AML-193 (cell line): Measurements from ENCODE around the gene PRUNE2.
"Not testable (repeated sequence)": the region's sequence is repeated elsewhere in the genome, so short reads cannot be mapped to it uniquely, and the experiment has no call there.

Experiments
- DNase-seq, 2 experiments: peaks; one replicate each; lab custom pipeline; 2025; lab: John Stamatoyannopoulos, UW

The PRUNE2 gene

DNA sequence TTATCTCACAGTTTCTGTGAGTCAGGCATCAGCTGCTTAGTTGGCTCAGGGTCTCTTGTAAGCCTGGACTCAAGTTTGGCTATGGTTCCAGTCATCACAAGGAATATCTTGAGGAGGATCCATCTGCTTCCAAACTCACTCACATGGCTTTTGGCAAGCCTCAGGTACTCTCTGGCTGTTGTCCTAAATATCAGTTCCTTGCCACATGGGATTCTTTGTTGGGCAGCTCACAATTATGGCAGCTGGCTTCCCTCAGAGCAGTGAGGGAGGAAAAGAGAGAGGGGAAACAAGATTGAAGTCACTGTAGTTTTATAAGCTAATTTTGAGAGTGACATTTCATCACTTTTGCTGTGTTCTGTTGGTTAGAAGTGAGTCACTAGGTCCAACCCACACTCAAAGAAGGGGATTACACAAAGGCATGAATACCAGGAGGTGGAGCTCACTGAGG, 302.4 kb downstream of the PRUNE2 start:
- DNase-seq: peak in 1 of 2 experiments; percentile 31

DNA sequence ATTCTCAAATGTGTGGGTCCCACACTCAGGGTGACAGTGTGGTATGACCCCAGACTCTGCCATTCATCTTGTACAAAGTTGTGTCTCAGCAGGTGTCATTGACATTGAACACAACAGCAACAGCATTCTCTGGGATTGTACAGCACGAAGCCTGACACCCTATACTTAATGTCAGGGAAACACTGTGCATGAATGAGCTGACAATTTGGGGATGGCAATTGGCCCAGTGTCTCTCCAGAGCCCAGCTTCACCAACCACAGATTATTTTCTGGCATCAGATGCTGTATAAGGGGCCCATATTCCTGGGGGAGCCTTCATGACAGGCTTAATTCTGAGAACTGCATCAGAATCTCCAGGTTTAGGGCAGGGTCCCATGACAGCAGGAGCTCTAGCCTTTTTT, 303.7 kb downstream of the PRUNE2 start:
- DNase-seq: no peak

DNA sequence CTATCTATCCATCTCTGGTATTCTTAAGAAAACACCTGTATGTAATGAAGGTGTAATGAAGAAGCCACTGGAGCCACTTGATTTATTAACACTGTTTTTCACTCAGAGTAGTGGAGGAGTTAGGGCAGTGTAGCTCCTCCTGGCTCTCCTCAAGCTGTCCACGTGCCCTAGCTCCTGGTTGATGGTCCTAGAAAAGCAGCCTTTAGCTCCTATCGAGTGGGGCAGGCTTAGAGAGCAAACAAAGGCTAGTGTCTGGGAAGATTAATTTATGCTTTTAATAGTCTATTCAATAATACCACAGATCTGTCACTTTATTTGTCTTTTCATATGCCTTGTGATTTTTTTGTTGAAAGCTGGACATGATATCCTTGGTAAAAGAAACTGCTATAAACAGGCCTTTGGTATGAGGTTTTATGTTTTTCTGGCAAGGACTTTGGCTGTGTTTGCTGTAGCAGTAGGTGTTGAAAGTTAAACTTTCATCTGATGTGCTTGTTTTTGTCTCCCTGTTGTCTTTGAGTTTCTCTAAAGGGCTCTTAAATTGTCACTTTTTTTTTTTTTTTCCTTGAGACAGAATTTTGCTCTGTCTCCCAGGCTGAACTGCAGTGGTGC, 305.8 kb downstream of the PRUNE2 start:
- DNase-seq: no peak

DNA sequence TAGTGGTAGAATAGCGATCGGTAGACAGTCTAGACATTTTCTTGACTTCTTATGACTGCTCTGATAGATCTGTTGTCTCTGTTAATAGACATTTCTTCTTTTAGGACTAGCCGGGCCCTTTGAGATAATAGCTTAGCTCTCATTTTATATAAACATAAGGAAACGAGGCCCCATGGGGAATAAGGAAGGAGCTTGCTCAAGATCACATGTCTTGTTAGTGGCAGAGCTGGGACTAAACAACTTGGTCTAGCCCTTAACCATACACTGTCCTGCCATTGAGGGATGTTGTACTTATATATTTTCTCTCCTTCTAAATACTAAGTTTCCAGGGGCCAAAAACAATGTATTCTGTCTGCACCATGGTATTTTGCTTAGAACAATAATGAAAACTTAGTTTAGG, 306.9 kb downstream of the PRUNE2 start:
- no peak for DNase-seq

DNA sequence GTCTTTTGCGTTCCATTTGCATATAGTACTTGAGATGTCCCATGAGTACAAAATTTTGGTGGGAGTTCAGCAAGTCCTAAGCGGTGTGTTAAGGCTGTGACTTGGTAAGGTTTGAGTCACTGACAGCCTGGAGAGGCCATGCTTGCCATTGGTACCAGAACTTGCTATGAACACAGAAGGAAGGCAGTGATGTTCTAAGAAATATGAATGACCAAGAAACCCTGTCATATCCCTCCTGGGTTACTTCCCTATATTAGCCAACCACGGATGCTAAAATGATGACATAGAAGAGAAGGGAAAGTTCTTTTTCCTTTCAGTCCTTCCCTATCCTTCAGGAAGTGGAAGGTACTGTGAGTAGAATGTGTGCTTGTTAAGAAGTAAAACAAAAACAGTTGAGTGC, 310.3 kb downstream of the PRUNE2 start:
- peak; percentile 50 to 65 for DNase-seq

DNA sequence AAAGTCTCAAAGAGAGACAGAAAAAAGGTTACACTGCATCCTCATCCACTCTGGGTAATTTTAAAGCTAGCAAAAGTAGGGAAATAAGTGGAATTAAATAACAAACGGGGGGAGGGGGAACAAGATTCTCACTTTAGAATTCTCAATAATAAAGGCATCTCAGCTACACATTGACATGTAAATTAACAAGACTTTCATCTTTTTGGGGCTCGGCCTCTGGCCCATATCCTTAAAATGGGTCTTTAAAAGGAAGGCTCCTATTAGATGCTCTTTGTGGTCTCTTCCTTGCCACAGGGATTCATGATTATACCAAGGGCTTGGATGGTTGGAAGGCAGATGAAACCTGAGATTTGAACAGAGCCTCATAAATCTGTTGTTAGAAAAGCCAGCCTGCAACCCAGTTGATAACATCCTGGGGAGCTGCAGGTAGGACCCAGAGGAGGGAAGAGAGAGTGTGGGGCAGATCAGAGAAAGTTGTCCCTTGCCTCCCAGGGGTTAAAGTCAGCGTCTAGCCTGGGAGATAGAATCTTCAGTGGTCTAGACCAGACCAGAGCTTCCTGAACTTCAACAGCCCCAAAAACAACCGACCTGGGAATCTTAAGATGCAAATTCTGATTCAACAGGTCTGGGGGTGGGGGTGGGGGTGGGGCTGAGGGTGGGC, 311.0 kb downstream of the PRUNE2 start:
- DNase-seq: no peak

DNA sequence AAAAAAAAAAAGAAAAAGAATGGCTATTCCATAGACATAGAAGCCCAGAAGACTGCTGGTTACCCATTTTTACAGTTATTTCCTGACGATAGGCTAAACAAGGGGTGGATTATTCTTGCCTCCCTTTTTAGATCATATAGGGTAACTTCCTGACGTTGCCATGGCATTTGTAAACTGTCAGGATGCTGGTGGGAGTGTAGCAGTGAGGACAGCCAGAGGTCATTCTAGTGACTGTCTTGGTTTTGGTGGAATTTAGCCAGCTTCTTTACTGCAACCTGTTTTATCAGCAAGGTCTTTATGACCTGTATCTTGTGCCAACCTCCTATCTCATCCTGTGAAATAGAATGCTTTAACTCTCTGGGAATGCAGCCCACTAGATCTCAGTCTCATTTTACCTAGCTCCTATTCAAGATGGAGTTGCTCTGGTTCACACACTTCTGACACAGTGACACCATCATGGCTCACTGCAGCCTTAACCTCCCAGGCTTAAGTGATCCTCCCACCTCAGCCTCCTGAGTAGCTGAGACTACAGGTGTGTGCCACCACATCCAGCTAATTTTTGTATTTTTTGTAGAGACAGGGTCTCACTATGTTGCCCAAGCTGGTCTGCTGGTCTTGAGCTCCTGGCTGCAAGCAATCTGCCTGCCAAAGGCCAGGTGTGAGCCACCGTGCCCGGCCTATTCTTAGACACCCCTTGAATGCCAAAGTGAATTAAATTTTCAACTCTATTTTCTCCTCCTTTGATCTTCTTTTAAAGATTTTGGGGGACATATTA, 311.8 kb downstream of the PRUNE2 start:
- DNase-seq: not testable (repeated sequence)

DNA sequence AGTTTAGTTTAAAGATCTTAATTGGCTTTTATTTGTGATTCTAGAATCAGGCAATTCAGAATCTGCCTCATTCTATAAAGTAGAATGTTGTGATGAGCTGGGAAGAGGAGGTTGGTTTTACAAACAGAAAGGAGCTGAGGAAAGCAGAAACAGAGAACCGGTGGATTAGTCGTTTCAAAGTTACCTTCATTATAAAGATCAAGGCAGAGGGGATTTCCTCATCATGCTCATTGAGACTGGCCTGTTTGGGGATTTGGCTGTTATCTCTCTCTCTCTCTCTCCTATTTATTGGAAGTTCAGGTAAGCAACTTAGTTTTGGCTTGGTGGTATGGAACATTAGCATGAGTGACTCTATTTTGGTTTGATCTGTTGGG, 313.0 kb downstream of the PRUNE2 start:
- no peak for DNase-seq

DNA sequence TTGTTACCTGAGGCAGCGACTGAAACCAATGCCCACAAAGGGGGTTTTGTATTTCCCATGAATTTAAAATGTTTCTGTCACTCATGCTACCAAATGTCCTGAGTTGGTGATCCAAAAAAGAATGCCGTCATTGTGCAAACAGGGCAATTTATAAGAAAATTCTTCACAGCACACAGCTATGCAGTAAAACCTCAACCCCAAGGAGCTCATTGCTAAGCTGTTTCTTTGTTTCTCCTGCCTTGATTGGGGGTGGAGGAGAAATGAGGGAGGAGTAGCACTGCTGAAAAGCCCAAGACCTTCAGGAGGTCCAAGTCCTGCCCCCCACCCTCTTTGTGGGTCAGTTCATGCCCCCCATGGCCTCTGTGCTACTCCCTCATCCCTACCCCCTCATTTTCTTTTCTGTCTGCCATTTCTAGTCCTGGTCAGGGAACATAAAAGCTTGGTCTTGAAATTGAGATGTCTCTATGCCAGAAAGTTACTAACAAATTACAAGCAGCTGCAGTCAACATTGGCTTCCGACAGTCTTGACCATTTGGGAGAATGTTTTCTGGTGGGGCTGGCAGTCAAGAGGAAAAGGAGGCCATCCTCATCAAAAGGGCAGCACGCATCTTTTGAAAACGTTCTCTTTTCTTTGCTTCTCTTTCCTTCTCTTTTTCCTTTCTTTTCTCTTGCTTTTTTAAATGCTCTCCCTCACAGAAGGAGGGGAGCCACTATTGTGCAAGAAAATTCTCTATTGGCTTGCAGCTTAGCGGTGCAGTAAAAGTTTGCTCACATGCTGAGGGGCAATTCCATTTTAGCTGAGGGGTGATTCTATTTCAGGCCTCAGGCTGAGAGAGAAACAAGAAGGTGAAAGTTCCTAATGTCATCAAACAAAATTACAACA, 313.6 kb downstream of the PRUNE2 start:
- DNase-seq: no peak

DNA sequence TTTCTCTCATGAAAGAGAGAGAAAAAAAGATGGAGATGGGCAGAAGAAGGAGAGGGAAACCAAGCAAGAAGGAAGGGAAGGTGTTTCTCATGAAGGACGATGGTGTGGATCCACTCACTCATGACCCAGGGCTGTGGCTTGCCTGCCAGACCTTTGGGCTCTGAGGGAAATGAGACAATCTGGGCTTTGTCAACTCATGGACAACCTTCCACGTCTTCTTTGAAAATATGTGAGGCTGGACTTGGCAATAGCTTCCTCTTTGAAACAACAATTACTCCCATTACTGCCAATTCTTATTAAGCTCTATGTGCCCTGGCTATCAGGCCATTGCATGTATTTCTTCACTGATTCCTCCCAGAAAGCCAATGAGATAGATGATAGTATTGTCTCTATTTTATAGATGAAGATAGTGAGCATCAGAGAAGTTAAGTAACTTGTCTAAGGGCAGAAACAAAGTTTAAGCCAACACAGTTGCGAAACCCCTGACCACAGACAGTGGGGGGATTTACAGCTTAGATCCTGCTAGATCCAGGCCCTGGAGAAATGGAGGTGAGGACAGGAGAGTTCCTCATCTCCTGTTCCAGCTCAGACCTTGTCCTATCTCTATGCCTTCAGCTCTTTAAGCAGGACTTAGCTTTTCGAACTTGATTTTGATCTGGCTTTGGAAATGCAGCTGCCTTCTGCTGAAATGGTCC, 314.5 kb downstream of the PRUNE2 start:
- peak; percentile 35 to 45 for DNase-seq

DNA sequence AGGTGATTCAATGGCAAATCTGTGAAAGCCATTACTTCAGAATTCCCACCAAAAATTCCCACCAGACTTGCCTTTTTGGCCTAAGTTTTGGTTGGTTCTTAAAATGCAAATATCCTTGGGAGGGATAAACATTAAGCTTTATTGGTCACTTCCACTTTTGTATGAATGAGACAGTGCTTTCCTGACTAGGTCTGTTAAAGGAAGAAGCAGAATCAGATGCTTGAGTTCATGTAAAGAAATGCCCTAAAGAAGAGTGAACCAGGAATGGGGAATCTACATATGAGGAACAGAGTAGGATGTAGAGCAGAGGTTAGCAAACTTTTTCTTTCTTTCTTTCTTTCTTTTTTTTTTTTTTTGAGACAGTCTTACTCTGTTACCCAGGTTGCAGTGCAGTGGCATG, 317.6 kb downstream of the PRUNE2 start:
- DNase-seq: no peak

DNA sequence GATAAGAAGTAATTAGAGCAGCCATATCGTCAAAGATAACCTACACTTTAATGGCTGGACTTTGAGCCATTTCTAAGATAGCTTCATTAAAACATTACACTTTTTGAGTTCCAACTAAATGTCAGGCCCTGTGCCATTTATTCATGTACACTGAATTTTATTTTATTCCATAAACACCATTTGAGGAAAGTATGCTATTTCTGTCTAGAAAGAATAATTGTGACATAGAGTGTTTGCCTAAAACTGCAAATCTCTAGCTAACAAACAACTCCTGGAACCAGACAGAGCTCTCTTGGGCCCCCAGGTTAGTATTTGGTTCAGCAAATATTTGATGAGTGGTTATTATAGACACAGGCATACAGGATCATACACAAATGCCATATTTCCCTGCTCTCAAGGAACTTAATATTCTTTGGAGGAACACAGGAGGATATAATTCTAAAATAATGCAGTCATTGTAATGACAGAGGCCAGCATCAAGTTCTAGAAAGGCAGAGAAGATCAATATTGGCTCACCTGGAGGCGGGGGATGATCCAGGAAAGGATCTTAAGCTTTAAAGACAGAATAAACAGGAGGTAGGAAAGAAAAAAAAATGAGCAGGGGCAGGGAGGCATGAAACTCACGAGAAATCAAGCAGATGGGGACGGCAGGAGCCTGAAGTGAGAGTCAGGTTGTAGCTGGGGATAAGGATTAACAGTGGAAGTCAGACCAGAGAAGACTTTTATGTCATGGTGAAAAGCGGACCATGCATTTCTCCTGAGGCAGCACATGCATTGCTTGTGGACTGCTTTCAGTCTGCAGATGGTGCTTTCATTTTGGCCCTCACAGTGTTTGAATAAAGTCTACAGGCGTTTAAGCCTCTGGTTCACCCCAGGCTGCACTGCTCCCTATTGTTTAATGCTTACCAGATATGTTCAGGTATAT, 319.3 kb downstream of the PRUNE2 start:
- DNase-seq: no peak

DNA sequence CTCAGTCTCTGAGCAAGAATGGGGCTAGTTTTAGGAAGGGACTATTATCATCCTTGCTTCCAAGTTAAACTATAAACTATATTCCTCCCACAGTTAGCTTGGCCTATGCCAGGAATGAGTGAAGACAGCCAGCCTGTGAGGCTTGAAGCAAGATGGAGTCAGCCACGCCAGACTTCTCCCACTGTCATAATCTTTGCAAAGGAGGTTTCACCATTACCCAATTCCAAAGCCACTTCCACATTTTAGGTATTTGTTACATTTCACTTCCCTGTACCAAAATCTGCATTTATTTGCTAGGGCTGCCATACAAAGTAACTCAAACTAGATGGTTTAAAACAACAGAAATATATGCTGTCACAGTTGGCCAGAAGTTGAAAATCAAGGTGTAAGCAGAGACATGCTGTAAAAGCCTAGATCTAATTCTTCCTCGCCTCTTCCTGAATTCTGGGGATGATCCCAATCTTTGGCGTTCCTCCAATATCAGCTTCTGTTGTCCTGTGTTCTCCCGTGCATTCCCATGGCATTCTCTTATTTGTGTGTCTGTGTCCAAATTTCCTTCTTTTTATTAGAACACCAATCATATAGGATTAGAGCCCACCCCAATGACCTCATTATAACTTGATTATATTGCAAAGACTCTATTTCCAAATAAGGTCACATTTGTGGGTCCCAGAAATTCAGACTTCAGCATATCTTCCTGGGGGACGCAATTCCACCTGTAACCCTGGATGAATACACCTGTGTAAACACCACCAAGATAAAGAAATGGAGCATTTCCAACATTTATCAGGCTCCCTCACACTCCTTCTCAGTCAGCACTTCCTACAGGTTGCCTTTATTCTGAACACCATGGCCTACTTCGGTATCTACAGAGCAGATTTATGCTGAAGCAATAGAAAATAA, 320.2 kb downstream of the PRUNE2 start:
- peak; percentile 48 to 62 for DNase-seq

DNA sequence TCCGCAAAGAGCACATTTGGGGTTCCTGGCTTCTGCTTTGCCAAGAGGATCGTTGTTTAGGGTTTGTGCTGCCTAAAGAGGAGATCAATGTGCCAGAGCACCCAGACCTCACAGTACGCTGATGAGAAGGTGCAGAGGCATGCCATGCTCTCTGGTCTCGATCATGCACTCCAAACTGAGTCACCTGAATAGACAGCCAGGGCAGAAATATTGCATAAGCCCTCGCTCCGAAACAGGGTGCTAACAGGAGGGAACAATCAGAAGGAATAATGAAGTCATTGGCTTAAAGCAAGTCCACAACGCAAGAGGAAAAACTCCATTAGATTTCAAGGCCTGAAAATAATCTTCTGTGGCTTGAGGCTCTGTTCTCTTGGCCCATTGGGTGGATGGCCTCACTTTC, 322.7 kb downstream of the PRUNE2 start:
- DNase-seq: no peak

DNA sequence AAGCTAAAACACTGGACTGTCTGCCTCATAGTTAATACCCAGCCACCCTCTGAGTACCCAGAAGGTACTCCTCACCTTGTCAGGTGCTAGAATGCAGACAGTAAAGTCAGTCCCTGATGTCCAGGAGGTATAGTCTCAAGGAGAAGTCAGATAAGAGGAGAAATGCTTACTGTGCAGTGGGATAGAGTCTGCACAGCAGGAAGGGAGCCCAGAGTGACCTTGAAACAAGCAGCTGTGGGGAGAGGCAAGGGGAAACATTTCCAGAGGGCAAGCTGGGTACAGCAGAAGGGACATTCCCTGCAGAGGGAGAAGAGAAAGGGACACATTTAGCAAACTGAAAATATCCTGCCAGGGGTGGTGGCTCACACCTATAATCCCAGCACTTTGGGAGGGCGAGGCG, 324.2 kb downstream of the PRUNE2 start:
- DNase-seq: no peak

DNA sequence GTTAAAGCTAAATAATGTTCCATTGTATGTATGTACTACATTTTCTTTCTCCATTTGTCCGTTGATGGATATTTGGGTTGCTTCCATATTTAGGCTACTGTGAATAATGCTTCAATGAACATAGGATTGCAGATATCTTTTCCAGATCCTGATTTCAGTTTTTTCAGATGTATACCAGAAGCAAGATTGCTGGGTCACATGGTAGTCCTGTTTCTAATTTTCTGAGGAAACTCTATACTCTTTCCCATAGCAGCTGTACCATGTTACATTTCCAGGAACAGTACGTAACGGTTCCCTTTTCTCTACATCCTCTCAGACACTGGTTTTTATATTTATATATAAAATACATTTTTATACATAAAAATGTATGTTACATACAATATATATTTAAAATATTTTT, 325.1 kb downstream of the PRUNE2 start:
- no peak for DNase-seq

DNA sequence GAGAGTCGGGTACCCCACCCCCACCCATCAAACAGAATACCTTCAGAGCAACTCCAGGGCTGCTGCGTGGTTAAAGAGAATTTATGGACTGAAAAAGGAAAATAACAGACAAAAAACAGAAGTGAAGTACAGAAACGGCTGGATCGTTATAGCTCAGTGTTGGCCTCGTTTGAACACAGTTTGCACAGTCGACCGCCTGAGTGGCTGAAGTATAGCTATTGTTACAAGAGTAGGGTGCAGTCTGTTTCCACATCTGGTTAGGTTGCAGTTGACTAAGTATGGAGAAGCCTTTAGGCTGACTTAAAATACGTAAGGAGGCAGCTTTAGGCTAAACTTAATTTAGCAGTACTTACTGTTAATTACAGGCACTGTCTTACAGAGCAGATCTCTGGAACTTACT, 325.7 kb downstream of the PRUNE2 start:
- no peak for DNase-seq

DNA sequence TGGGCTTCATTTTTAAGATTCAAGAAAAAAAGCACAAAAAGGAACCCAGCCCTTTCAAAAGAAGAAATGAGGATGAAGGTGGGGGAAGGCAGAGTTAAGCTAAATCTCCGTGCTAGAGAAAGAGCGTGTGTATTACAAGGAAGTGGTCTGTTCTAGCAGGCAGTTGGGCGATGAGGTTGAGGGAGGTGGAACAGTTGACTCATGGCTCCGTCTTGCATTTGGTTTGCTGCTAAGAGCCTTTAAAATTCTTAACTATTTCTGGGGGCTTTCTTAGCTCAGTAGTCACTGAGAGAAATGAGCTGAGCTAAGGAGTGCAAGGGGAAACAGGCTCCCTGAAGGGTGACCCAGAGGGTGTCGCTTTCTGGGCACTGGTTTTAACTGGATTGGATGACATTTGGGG, 329.6 kb downstream of the PRUNE2 start:
- DNase-seq: peak; percentile 92 to 93

DNA sequence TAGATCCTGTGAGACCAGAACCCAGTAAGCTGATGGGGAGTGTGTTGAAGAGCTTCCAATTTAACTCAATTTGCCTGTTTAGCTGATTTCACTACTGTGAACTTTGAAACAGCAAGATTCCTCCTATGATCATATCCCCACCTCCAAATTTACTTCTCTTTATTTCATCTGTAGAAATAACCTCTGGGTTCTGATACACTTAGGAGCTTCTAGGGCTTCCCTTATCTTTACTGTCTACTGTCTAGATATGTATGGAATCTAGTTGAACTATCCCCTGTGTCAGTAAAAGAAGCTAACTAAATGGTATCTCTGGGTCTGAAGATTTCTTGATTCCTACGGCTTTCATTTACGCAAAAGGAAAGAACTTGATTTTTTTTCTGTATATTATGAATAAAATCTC, 330.2 kb downstream of the PRUNE2 start:
- DNase-seq: peak in 1 of 2 experiments; percentile 30
